ENCODE results near the gene USP54. TPM values are rescaled to one million over a fixed set of nuclear protein-coding genes. Genes with fewer than 3 reads are reported as not detected.
A peak's percentile ranks its signal among the peaks of the same experiment; 100 is the strongest.

USP54 gene
- total and polyA plus RNA-seq, 2 of the 13 experiments (the other 11 are each of a cell fraction or from before 2014, with no cell fraction given): 18.1 to 25.0 TPM

DNA sequence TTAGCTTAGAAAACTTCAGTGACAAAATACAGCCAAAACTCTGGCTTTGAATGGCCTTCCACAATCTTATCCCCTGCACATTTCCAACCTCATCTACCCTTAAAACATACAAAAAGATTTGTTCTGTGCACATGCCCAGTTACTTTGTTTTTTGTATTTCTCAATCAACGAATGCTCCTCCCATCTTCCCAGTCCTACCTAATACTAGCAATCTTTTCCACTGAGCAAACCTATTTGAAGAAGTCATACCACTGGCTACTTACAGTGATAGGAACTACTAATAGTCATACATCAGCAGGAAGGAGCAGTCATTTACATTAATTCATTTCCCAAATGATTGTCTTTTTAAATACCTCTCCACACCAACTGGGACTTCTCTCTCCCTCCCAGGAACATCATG is 2.5 kb downstream of the USP54 start:
- no peak for FAIRE-seq
- no TSS peak for BruUV-seq (replicated peaks)
- H3K9ac ChIP-seq (ENCODE audit: insufficient read depth, low read depth, low read length): no peak overlapping the region
- POLR2A ChIA-PET: interaction anchor here (1.0 kb wide), 1 partner anchor 41 kb away, joined by 3 read pairs; no protein-coding TSS in a partner anchor
- intact Hi-C loops (cut with micrococcal nuclease; ENCODE audit: unreplicated experiment): no loop called here
- in situ Hi-C loops (cut with HindIII; ENCODE audit: extremely low pct_ligation_motif_present, low pct_unique_long_range_greater_than_20kb): no loop called here
- H2AFZ ChIP-seq (ENCODE audit: low read length): no peak overlapping the region
- ATAC-seq: no peak
- no peak overlapping the region for H3K4me3 ChIP-seq (replicated peaks in 1 of 3; ENCODE audit: insufficient read depth in 1 of 3, low read depth in 2 of 3, low read length in 3 of 3)
- H3K79me2 ChIP-seq (ENCODE audit: insufficient read depth, low read length): peaks cover 22% of the 10 kb centered on the region
- 27% methylated on average over 1 of the region's 1 CpG for WGBS (ENCODE audit: low lambda C conversion rate)
- H3K4me2 ChIP-seq (ENCODE audit: low read depth, low read length): peak overlapping the region; percentile 43; the same call in 1 of the 2 replicates
- peaks cover 5% of the 10 kb centered on the region; the same call in 1 of the 2 replicates for H3K9me3 ChIP-seq (ENCODE audit: low read length)
- no peak overlapping the region for H3K27ac ChIP-seq (ENCODE audit: extremely low read length, insufficient read depth, low read length)
- H3K4me1 ChIP-seq (ENCODE audit: insufficient read depth, low read length): peaks cover 97% of the 10 kb centered on the region
- no peaks in the 10 kb centered on the region; a peak in 1 of 5 replicates for H3K27me3 ChIP-seq (ENCODE audit: control insufficient read depth in 1 of 2, insufficient read depth in 2 of 2, low read length in 2 of 2)
- no peaks in the 10 kb centered on the region; the same call in 1 of the 2 replicates for H4K20me1 ChIP-seq (ENCODE audit: insufficient read depth, low read length)
- H3K36me3 ChIP-seq (replicated peaks in 1 of 2; ENCODE audit: control insufficient read depth in 1 of 2, insufficient read depth in 2 of 2, low read length in 2 of 2): no peaks in the 10 kb centered on the region
- TF ChIP-seq SP5 (CRISPR knock-in tag; IDR thresholded peaks at IDR 0.05; ENCODE audit: borderline replicate concordance, low read depth) (peak; percentile 38; the same call in 1 of the 2 replicates), ZMAT3 (CRISPR knock-in tag; conservative IDR thresholded peaks at IDR 0.05) (no peak), CEBPG (CRISPR knock-in tag; IDR thresholded peaks at IDR 0.05) (no peak), ZNF12 (CRISPR knock-in tag; IDR thresholded peaks at IDR 0.05) (peak; percentile 78), ZNF292 (CRISPR knock-in tag; IDR thresholded peaks at IDR 0.05; ENCODE audit: borderline replicate concordance, low read depth) (no peak)
- CTCF ChIA-PET (ENCODE audit: low intra/inter-chr PET ratio, low total read pairs): no interaction called here
- DNase-seq (ENCODE audit: low spot score): peak; percentile 47

DNA sequence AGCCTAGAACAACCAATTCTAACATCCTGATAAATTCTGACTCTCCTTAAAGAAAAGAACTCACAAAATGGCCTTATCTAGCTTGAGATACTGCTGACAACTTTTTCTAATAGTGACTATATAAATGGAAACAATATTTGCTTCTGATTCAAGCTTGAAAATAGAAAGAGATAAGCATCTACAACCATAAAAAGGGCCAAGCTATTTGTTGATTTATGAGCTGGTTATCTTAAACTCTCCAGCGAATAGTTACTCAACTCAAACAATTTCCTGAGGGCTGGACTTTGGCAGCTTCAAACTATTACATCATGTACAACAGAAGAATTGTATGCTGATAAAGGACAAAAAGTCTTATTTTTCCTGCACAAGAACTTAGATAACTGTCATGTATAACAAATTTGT is 4.6 kb downstream of the USP54 start:
- Histone ChIP-seq H3K4me3 (replicated peaks in 1 of 3; ENCODE audit: insufficient read depth in 1 of 3, low read depth in 2 of 3, low read length in 3 of 3) (peak overlapping the region in 2 of 3 experiments; percentile 25 to 39; a peak in 3 of 6 replicates), H3K4me1 (ENCODE audit: insufficient read depth, low read length) (peaks cover 83% of the 10 kb centered on the region), H4K20me1 (ENCODE audit: insufficient read depth, low read length) (no peaks in the 10 kb centered on the region; the same call in 1 of the 2 replicates), H3K27me3 (ENCODE audit: control insufficient read depth in 1 of 2, insufficient read depth in 2 of 2, low read length in 2 of 2) (no peaks in the 10 kb centered on the region; a peak in 1 of 5 replicates), H3K9ac (ENCODE audit: insufficient read depth, low read depth, low read length) (peak overlapping the region; percentile 38), H3K4me2 (ENCODE audit: low read depth, low read length) (peak overlapping the region; percentile 68), H3K79me2 (ENCODE audit: insufficient read depth, low read length) (peaks cover 21% of the 10 kb centered on the region), H3K9me3 (ENCODE audit: low read length) (peaks cover 5% of the 10 kb centered on the region; the same call in 1 of the 2 replicates), H3K36me3 (replicated peaks in 1 of 2; ENCODE audit: control insufficient read depth in 1 of 2, insufficient read depth in 2 of 2, low read length in 2 of 2) (no peaks in the 10 kb centered on the region), H2AFZ (ENCODE audit: low read length) (no peak overlapping the region), H3K27ac (ENCODE audit: extremely low read length, insufficient read depth, low read length) (peak overlapping the region; percentile 68)
- peak; percentile 83 for ATAC-seq
- CTCF ChIA-PET (ENCODE audit: low intra/inter-chr PET ratio, low total read pairs): no interaction called here
- POLR2A ChIA-PET: interaction anchor here (0.8 to 1.8 kb wide), 3 partner anchors 15 to 46 kb away, joined by 3 to 13 read pairs (median 5); no protein-coding TSS in a partner anchor
- in situ Hi-C loops (cut with HindIII; ENCODE audit: extremely low pct_ligation_motif_present, low pct_unique_long_range_greater_than_20kb) (no loop called here), intact Hi-C loops (cut with micrococcal nuclease; ENCODE audit: unreplicated experiment) (loop anchor here (2.0 kb wide), 2 partner anchors 38 to 58 kb away; no protein-coding TSS in a partner anchor)
- FAIRE-seq: peak; percentile 76
- DNase-seq (ENCODE audit: low spot score): peak; percentile 93
- no TSS peak for BruUV-seq (replicated peaks)
- WGBS (ENCODE audit: low lambda C conversion rate): 3% methylated on average over 1 of the region's 1 CpG
- TF ChIP-seq RARA (CRISPR knock-in tag; IDR thresholded peaks at IDR 0.05): peak; percentile 71
- TF ChIP-seq, protein P1, sequence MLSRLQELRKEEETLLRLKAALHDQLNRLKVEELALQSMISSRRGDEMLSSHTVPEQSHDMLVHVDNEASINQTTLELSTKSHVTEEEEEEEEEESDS (CRISPR knock-in tag; IDR thresholded peaks at IDR 0.05; ENCODE audit: borderline replicate concordance): no peak
- TF ChIP-seq ATM (IDR thresholded peaks at IDR 0.05; ENCODE audit: borderline replicate concordance): peak; percentile 50; the same call in 1 of the 2 replicates
- peak; percentile 80; the same call in 1 of the 2 replicates for TF ChIP-seq SOX13 (IDR thresholded peaks at IDR 0.05)
- TF ChIP-seq SOX13 (CRISPR knock-in tag; conservative IDR thresholded peaks at IDR 0.05 in 1 of 2, IDR thresholded peaks at IDR 0.05 in 1 of 2): peak in 1 of 2 experiments; percentile 96; a peak in 2 of 4 replicates
- TF ChIP-seq FOXA1 (IDR thresholded peaks at IDR 0.05): no peak
- TF ChIP-seq FOXA1 (CRISPR knock-in tag; IDR thresholded peaks at IDR 0.05): peak; percentile 51; the same call in 1 of the 2 replicates
- peak; percentile 93 for TF ChIP-seq CEBPB (IDR thresholded peaks at IDR 0.05; ENCODE audit: borderline replicate concordance, low read depth, low read length)
- no peak for TF ChIP-seq ZNF124 (CRISPR knock-in tag; IDR thresholded peaks at IDR 0.05)
- TF ChIP-seq NR2F2 (IDR thresholded peaks at IDR 0.05; ENCODE audit: borderline replicate concordance, low read depth): peak; percentile 66; the same call in 1 of the 2 replicates
- TF ChIP-seq RCOR2 (CRISPR knock-in tag; IDR thresholded peaks at IDR 0.05): peak; percentile 60; the same call in 1 of the 2 replicates
- no peak for TF ChIP-seq POGZ (CRISPR knock-in tag; IDR thresholded peaks at IDR 0.05)
- TF ChIP-seq FOXA3 (CRISPR knock-in tag; IDR thresholded peaks at IDR 0.05): peak; percentile 83
- peak; percentile 75; the same call in 1 of the 2 replicates for TF ChIP-seq ETV5 (CRISPR knock-in tag; IDR thresholded peaks at IDR 0.05; ENCODE audit: borderline replicate concordance)
- peak; percentile 81 for TF ChIP-seq SP5 (CRISPR knock-in tag; IDR thresholded peaks at IDR 0.05; ENCODE audit: borderline replicate concordance, low read depth)
- no peak for TF ChIP-seq ZNF773 (CRISPR knock-in tag; IDR thresholded peaks at IDR 0.05; ENCODE audit: borderline replicate concordance)
- TF ChIP-seq BCL6 (CRISPR knock-in tag; IDR thresholded peaks at IDR 0.05): peak; percentile 89
